Endothelial cell (in vitro differentiated cells): ENCODE results near the gene CD164L2. TPM values are rescaled to one million over a fixed set of nuclear protein-coding genes. Genes with fewer than 3 reads are reported as not detected.

Source experiments
- DNase-seq: peaks from one replicate; pipeline ENCODE4 v3.0.0; 2021; ENCODE audit warnings: low spot score
- H3K27ac Mint-ChIP-seq: one replicate; pipeline ENCODE4 v1.8.0; 2021; ENCODE audit warnings: mixed read lengths, inconsistent platforms; ENCODE audit not compliant: unreplicated experiment
- H3K27me3 Mint-ChIP-seq: one replicate; pipeline ENCODE4 v1.8.0; 2021; ENCODE audit warnings: mild to moderate bottlenecking, moderate library complexity, mixed read lengths, inconsistent platforms; ENCODE audit not compliant: unreplicated experiment
- H3K36me3 Mint-ChIP-seq: one replicate; pipeline ENCODE4 v1.8.0; 2021; ENCODE audit warnings: mild to moderate bottlenecking, low read depth, mixed read lengths, inconsistent platforms; ENCODE audit not compliant: unreplicated experiment
- H3K4me1 Mint-ChIP-seq: one replicate; pipeline ENCODE4 v1.8.0; 2021; ENCODE audit warnings: mild to moderate bottlenecking, mixed read lengths, inconsistent platforms; ENCODE audit not compliant: unreplicated experiment
- H3K4me3 Mint-ChIP-seq: one replicate; pipeline ENCODE4 v1.8.0; 2021; ENCODE audit warnings: mild to moderate bottlenecking, mixed read lengths, inconsistent platforms; ENCODE audit not compliant: unreplicated experiment
- H3K9me3 Mint-ChIP-seq: one replicate; pipeline ENCODE4 v1.8.0; 2021; ENCODE audit warnings: mixed read lengths, inconsistent platforms; ENCODE audit not compliant: unreplicated experiment
- CTCF ChIP-seq: fragments of 200-600 bp; sonication (generic); IDR thresholded peaks from one replicate; pipeline ENCODE4 v1.5.0; 2021; ENCODE audit warnings: antibody characterized with exemption; ENCODE audit not compliant: unreplicated experiment
- total RNA-seq: library from RNA; stranded (reverse); fragmentation: NEBNext Ultra II Directional; extraction: Animal tissue kit (Norgen Biotek cat#: 25700); gene quantifications from one replicate; pipeline ENCODE4 v1.2.1, GENCODE V29; 2021; ENCODE audit not compliant: unreplicated experiment

CD164L2 gene
- total RNA-seq, 1 donor from 2014 or later = 0.72 TPM

DNA sequence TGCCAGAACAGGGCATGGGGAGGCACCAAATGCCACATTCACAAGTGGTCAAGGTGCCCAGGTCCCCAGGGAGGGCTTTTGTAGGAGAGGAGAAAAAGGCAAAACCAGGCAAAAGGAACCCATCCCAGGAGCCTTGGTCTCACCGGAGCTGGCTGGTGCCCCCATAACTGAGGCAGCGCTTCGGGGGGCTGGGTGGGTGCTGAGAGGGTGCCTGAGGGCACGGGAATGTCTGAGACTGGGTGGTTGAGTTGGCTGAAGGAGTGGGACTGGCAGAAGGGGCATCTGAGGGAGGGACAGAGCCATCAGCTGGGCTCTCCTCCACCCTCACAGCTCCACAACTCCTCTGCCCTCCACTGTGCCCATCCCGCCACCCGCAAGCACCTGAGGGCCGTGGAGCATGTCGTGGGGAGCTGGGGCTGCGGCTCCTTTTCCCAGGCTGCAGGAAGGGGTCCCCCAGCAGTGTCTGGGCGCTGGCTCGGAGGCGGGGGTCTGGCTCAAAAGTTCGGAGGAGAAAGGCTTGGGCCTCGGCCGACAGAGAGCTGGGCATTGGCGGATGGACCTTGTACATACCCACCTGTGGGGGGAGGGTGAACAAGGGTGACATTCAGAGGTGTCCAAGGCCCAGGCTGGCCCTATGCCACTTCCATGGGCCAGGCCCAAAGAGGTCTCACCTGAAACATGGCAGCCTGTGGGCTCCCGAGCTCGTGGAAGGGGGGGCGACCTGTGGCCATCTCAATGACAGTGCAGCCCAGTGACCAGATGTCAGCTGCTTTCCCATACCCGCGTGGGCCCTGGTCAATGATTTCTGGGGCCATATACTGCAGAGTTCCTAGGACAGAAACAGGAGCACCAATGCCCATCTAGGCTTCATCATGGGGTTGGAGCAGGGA, 24.9 kb downstream of the CD164L2 start:
- Mint-ChIP-seq H3K4me3 (no peak overlapping the region), H3K4me1 (peaks cover 4% of the 10 kb centered on the region), H3K27ac (no peak overlapping the region), H3K9me3 (no peaks in the 10 kb centered on the region), H3K27me3 (peaks cover 12% of the 10 kb centered on the region), H3K36me3 (peaks cover 27% of the 10 kb centered on the region)
- no peak for TF ChIP-seq CTCF
- no peak for DNase-seq

DNA sequence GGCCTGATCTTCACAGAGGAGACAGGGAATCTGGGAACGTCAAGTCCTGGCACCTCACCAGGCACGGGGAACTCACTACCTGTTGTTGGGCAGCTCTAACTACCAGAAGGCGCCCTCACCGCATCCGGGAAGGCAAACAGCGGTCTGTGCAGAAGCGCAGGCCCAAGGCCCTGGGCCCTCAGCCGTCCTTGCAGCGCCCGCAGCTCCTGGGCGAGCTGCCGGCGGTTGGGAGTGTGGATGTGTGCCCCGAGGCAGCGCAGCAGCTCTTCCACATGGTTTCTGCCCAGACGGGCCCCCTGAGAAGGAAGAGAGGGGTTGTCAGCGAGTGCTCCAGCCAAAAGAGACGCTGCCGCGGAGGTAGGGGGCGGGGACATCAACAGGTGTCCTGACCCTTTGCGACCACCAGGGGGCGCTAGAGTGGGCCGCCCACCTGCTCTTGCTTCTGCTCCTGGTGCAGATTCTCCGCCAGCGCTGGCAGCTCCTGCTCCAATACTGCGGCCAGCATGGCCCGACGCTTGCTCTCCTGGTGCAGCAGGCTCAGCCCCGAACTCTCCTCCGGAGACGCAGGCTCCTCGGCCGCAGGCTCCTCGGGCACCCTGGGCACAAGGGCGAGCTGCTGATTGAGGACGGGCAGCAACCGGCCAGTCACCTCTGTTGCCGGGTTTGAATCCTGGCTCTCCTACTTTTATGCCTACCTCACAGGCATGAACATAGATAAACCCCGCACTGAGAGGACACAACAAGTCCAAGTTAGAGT, 25.7 kb downstream of the CD164L2 start:
- Mint-ChIP-seq H3K36me3 (peaks cover 26% of the 10 kb centered on the region), H3K4me3 (no peak overlapping the region), H3K27ac (no peak overlapping the region), H3K27me3 (peaks cover 12% of the 10 kb centered on the region), H3K4me1 (peaks cover 4% of the 10 kb centered on the region), H3K9me3 (no peaks in the 10 kb centered on the region)
- DNase-seq = peak; percentile 73
- peak; percentile 100 for TF ChIP-seq CTCF

- Mint-ChIP-seq H3K4me3 (no peak overlapping the region), H3K4me1 (peaks cover 4% of the 10 kb centered on the region), H3K36me3 (peaks cover 21% of the 10 kb centered on the region), H3K27me3 (peaks cover 11% of the 10 kb centered on the region), H3K9me3 (no peaks in the 10 kb centered on the region), H3K27ac (no peak overlapping the region)
- DNase-seq = no peak
- no peak for TF ChIP-seq CTCF
Measured at GRCh38 chr1:27356619-27357280, 26.4 kb downstream of the CD164L2 start.

DNA sequence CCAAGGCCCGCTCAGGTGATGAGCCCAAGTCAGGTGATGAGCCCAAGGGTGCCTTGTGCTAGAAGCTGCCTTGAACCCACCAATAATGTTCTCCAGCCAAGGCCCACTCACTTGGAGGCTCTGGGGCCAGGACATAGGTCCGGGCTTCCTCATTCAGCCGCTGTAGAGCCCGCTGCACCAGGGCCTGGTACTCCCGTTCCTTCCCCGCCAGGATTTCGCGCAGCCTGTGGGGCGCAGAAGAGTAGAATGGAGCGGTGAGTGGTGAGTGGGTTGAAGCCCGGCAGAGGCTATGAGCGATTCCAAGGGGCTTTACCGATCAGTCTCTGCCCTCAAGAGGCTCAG, 26.9 kb downstream of the CD164L2 start:
- Mint-ChIP-seq H3K27me3 (peaks cover 12% of the 10 kb centered on the region), H3K27ac (no peak overlapping the region), H3K9me3 (no peaks in the 10 kb centered on the region), H3K36me3 (peaks cover 21% of the 10 kb centered on the region), H3K4me3 (no peak overlapping the region), H3K4me1 (peaks cover 4% of the 10 kb centered on the region)
- TF ChIP-seq CTCF = no peak
- no peak for DNase-seq
